Mononuclear cell (primary cell): ENCODE measurements around the gene CCDC172. TPM values are rescaled to one million over a fixed set of nuclear protein-coding genes. Genes with fewer than 3 reads are reported as not detected.
"Not testable (repeated sequence)": the region's sequence is repeated elsewhere in the genome, so short reads cannot be mapped to it uniquely, and the experiment has no call there.

Experiments
- H3K27me3 ChIP-seq: 2 replicates; pipeline ENCODE4 v1.6.0; 2011; ENCODE audit warnings: low read length, control low read depth; ENCODE audit not compliant: insufficient read depth
- H3K4me1 ChIP-seq: 2 replicates; pipeline ENCODE4 v1.5.1; 2011; ENCODE audit warnings: mild to moderate bottlenecking, low read length, control low read depth; ENCODE audit not compliant: insufficient read depth
- H3K4me3 ChIP-seq: 2 replicates; pipeline ENCODE4 v1.5.1; 2011; ENCODE audit warnings: mild to moderate bottlenecking, low read length, moderate library complexity
- H3K9me3 ChIP-seq: 2 replicates; pipeline ENCODE4 v1.5.1; 2011; ENCODE audit warnings: low read depth, mild to moderate bottlenecking, control low read depth, low read length
- total RNA-seq: library from RNA; depleted of rRNA; stranded (reverse); fragments of >200 nt; gene quantifications from one replicate; pipeline ENCODE4 v1.2.3, GENCODE V29; 2012

Gene CCDC172
- total RNA-seq, 1 donor: not detected

GRCh38 chr10:116385994-116386809, 62.0 kb downstream of the CCDC172 start:
- Histone ChIP-seq H3K4me1 (no peaks in the 10 kb centered on the region), H3K9me3 (no peaks in the 10 kb centered on the region), H3K27me3 (no peaks in the 10 kb centered on the region), H3K4me3 (no peak overlapping the region)

DNA sequence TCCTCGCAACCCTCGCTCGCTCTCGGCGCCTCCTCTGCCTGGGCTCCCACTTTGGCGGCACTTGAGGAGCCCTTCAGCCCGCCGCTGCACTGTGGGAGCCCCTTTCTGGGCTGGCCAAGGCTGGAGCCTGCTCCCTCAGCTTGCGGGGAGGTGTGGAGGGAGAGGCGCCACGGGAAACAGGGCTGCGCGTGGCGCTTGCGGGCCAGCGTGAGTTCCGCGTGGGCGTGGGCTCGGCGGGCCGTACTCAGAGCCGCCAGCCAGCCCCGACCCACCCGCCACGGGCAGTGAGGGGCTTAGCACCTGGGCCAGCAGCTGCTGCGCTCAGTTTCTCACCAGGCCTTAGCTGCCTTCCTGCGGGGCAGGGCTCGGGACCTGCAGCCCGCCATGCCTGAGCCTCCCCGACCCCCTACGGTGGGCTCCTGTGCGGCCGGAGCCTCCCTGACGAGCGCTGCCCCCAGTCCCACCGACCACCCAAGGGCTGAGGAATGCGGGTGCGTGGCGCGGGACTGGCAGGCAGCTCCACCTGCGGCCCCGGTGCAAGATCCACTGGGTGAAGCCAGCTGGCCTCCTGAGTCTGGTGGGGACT, 69.1 kb downstream of the CCDC172 start:
- H3K4me3 ChIP-seq, H3K27me3 ChIP-seq, H3K9me3 ChIP-seq, H3K4me1 ChIP-seq: not testable (repeated sequence)

GRCh38 chr10:116395223-116395985, 71.2 kb downstream of the CCDC172 start:
- H3K9me3 ChIP-seq: no peaks in the 10 kb centered on the region
- no peaks in the 10 kb centered on the region for H3K4me1 ChIP-seq
- H3K4me3 ChIP-seq: no peak overlapping the region
- no peaks in the 10 kb centered on the region for H3K27me3 ChIP-seq

GRCh38 chr10:116398224-116398623, 74.0 kb downstream of the CCDC172 start:
- no peaks in the 10 kb centered on the region for H3K4me1 ChIP-seq
- H3K4me3 ChIP-seq: no peak overlapping the region
- H3K27me3 ChIP-seq: no peaks in the 10 kb centered on the region
- no peaks in the 10 kb centered on the region for H3K9me3 ChIP-seq

GRCh38 chr10:116402858-116403257, 78.6 kb downstream of the CCDC172 start:
- H3K4me1 ChIP-seq: no peaks in the 10 kb centered on the region
- no peak overlapping the region for H3K4me3 ChIP-seq
- H3K27me3 ChIP-seq: no peaks in the 10 kb centered on the region
- H3K9me3 ChIP-seq: no peaks in the 10 kb centered on the region

DNA sequence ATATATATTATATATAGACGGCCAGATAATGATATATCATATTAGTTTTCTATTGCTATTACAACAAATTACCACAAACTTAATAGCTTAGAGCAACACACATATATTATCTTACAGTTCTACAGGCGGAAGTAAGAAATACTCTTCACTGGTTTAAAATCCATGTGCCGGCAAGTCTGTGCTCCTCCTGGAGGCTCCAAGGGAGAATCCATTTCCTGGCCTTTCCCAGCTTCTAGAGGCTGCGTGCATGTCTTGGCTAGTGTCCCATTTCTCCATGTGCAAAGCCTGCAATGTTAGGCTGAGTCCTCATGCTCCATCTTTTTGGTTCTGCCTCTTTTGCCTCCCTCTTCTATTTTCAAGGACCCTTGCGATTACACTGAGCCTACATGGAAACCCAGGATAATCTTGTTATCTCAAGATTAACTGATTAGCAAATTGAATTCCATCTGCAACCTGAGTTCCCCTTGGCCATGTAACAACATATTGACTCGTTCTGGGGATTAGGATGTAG, 79.5 kb downstream of the CCDC172 start:
- Histone ChIP-seq H3K4me1 (no peaks in the 10 kb centered on the region), H3K4me3 (no peak overlapping the region), H3K27me3 (no peaks in the 10 kb centered on the region), H3K9me3 (no peaks in the 10 kb centered on the region)

DNA sequence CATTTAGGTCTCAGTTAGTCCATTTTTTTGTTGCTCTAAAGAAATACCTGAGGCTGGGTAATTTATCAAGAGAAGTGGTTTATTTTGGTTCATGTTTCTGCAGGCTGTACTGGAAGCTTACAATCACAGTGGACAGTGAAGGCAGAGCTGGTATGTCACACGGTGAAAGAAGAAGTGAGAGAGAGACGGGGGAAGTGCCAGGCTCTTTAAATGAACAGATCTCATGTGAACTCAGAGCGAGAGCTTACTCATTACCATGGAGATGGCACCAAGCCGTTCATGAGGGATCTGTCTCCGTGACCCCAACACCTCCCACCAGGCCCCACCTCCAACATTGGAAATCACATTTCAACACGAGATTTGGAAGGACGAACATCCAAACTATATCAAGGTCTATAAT, 84.5 kb downstream of the CCDC172 start:
- Histone ChIP-seq H3K4me1 (no peaks in the 10 kb centered on the region), H3K9me3 (no peaks in the 10 kb centered on the region), H3K4me3 (no peak overlapping the region), H3K27me3 (no peaks in the 10 kb centered on the region)

GRCh38 chr10:116410351-116410750, 86.1 kb downstream of the CCDC172 start:
- no peaks in the 10 kb centered on the region for H3K27me3 ChIP-seq

DNA sequence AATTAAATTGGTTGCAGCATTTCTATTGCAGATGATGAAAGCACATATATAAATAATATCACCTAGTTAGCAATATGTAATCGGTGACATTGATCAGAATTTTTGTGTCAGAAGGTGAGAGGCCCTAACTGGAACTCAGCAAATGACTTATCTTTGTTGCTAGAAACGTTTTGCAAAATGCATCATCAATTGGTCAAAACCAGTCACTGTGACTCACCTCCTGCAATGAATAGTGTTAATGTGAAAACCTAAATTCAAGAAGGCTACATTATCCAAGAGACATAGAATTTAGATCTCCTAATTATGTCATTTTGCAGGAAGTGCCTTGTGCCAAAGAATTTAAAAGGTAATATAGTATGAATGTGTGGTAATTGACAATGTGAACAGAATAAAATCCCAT, 93.6 kb downstream of the CCDC172 start:
- no peaks in the 10 kb centered on the region for H3K9me3 ChIP-seq
- no peak overlapping the region for H3K4me3 ChIP-seq
- H3K27me3 ChIP-seq: no peaks in the 10 kb centered on the region
- H3K4me1 ChIP-seq: no peaks in the 10 kb centered on the region

More at GRCh38 chr10:116410351-116410750, 86.1 kb downstream of the CCDC172 start:
- Histone ChIP-seq H3K9me3 (no peaks in the 10 kb centered on the region), H3K4me3 (no peak overlapping the region), H3K4me1 (no peaks in the 10 kb centered on the region)

DNA sequence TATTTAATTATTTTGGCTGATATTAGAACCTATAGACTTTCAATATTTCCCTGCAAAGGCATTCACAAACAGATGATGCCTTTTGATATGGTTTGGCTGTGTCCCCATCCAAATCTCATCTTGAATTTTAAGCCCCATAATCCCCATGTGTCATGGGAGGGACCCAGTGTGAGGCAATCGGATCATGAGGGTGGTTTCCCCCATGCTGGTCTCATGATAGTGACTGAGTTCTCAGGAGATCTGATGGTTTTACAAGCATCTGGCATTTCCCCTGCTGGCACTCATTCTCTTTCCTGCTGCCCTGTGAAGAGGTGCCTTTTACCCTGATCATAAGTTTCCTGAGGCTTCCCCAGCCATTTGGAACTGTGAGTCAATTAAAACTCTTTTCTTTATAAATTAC, 94.1 kb downstream of the CCDC172 start:
- H3K9me3 ChIP-seq: no peaks in the 10 kb centered on the region
- H3K4me3 ChIP-seq: no peak overlapping the region
- H3K4me1 ChIP-seq: no peaks in the 10 kb centered on the region
- H3K27me3 ChIP-seq: no peaks in the 10 kb centered on the region

DNA sequence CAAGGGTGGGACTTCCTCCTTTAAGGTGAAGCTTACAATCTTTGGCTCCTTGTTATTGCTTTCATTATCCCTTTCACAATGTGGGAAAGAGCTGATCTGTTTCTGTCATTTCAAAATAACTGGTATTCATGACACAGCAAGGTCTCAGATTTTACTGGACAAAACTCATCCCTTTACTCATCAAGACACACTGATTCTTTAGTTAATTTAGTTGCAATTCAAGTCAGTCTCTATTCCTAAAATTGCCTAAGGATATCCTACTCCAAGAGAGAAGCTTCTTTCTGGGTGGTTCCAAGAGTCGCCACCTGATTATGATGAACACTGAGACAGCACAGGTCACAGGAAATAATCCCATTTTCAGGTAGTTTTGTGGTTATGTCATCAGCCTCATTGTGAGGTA, 97.6 kb downstream of the CCDC172 start:
- Histone ChIP-seq H3K27me3 (no peaks in the 10 kb centered on the region), H3K4me1 (no peaks in the 10 kb centered on the region), H3K4me3 (no peak overlapping the region), H3K9me3 (no peaks in the 10 kb centered on the region)

DNA sequence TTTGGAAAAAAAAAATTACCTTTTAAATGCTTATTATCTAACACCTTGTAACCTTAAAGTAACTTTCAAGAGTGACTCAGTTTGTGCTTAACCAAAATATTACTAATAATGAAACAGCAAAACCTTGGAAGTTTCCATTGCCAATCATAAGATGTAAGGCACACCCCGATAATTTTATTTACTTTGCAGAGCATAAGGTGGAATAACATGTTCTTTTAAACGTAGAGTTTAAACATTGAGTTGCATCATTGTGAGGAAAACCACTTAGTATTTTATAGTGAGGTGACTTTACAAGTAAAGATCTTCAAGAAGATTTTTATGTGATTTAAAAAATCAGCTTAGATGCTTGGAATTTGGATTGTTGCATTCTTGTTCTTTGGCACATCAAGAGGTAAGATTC, 103.4 kb downstream of the CCDC172 start, which contains the start of gene PNLIPRP3:
Gene PNLIPRP3, plus strand, starts transcription at position 177 of the 400 bp plus-strand sequence. Its CDS starts 166 bp downstream, at position 343.
- Histone ChIP-seq H3K4me3 (no peak within 1 kb of the TSS), H3K9me3 (no peaks in the 10 kb centered on the region), H3K27me3 (no peaks in the 10 kb centered on the region), H3K4me1 (no peaks in the 10 kb centered on the region)

- Histone ChIP-seq H3K27me3 (no peaks in the 10 kb centered on the region), H3K9me3 (no peaks in the 10 kb centered on the region), H3K4me1 (no peaks in the 10 kb centered on the region), H3K4me3 (no peak overlapping the region)
Measured at GRCh38 chr10:116429288-116429977, 105.2 kb downstream of the CCDC172 start.
